ENCODE measurements around the gene SHISA4. TPM values are rescaled to one million over a fixed set of nuclear protein-coding genes. Genes with fewer than 3 reads are reported as not detected.

The SHISA4 gene
- total RNA-seq, 2 donors from 2014 or later = 2.0 to 3.9 TPM

- Histone ChIP-seq H3K36me3 (no peaks in the 10 kb centered on the region), H3K27ac (no peak overlapping the region), H3K4me1 (no peaks in the 10 kb centered on the region)
Measured at GRCh38 chr1:201914456-201915235, 25.9 kb downstream of the SHISA4 start.

GRCh38 chr1:201916649-201917249 is 28.1 kb downstream of the SHISA4 start:
- intact Hi-C loops (cut with DNase I) = no loop called here
- H3K4me1 ChIP-seq = no peaks in the 10 kb centered on the region
- peak overlapping the region; percentile 71 for H3K27ac ChIP-seq
- peak; percentile 71 for DNase-seq
- no peaks in the 10 kb centered on the region for H3K36me3 ChIP-seq
- H3K9ac ChIP-seq (ENCODE audit: low read depth in 2 of 2, low read length in 2 of 2) = peak overlapping the region; percentile 3 to 38
- H3K9me3 ChIP-seq = no peaks in the 10 kb centered on the region
- no peak overlapping the region for H3K4me3 ChIP-seq
- no peak for TF ChIP-seq CTCF (IDR thresholded peaks at IDR 0.05)
- H3K27me3 ChIP-seq = no peaks in the 10 kb centered on the region

More at GRCh38 chr1:201914456-201915235, 25.9 kb downstream of the SHISA4 start:
- H3K27me3 ChIP-seq = no peaks in the 10 kb centered on the region
- no peak overlapping the region for H3K4me3 ChIP-seq
- no peak overlapping the region for H3K9ac ChIP-seq (ENCODE audit: low read depth in 2 of 2, low read length in 2 of 2)
- TF ChIP-seq CTCF (IDR thresholded peaks at IDR 0.05) = no peak
- no peak for DNase-seq
- H3K9me3 ChIP-seq = no peaks in the 10 kb centered on the region
- intact Hi-C loops (cut with DNase I) = no loop called here

GRCh38 chr1:201917362-201918033 is 28.8 kb downstream of the SHISA4 start:
- Histone ChIP-seq H3K4me1 (no peaks in the 10 kb centered on the region), H3K9ac (ENCODE audit: low read depth in 2 of 2, low read length in 2 of 2) (peak overlapping the region in 1 of 2 donors; percentile 38), H3K27ac (peak overlapping the region; percentile 71), H3K36me3 (no peaks in the 10 kb centered on the region), H3K4me3 (no peak overlapping the region), H3K9me3 (no peaks in the 10 kb centered on the region), H3K27me3 (no peaks in the 10 kb centered on the region)
- intact Hi-C loops (cut with DNase I) = no loop called here
- no peak for DNase-seq
- TF ChIP-seq CTCF (IDR thresholded peaks at IDR 0.05) = no peak

GRCh38 chr1:201918343-201918742 is 29.6 kb downstream of the SHISA4 start:
- no peak for TF ChIP-seq CTCF (IDR thresholded peaks at IDR 0.05)
- Histone ChIP-seq H3K27ac (peak overlapping the region; percentile 71), H3K4me3 (no peak overlapping the region), H3K9ac (ENCODE audit: low read depth in 2 of 2, low read length in 2 of 2) (peak overlapping the region in 1 of 2 donors; percentile 38), H3K4me1 (no peaks in the 10 kb centered on the region), H3K9me3 (no peaks in the 10 kb centered on the region), H3K27me3 (no peaks in the 10 kb centered on the region), H3K36me3 (no peaks in the 10 kb centered on the region)
- DNase-seq = no peak
- intact Hi-C loops (cut with DNase I) = no loop called here

GRCh38 chr1:201921952-201922558 is 33.4 kb downstream of the SHISA4 start:
- Histone ChIP-seq H3K4me1 (no peaks in the 10 kb centered on the region), H3K9ac (ENCODE audit: low read depth in 2 of 2, low read length in 2 of 2) (no peak overlapping the region), H3K9me3 (no peaks in the 10 kb centered on the region), H3K27me3 (no peaks in the 10 kb centered on the region), H3K27ac (no peak overlapping the region), H3K36me3 (no peaks in the 10 kb centered on the region), H3K4me3 (no peak overlapping the region)
- TF ChIP-seq CTCF (IDR thresholded peaks at IDR 0.05) = no peak
- intact Hi-C loops (cut with DNase I) = no loop called here
- no peak for DNase-seq
